ENCODE data around the gene CTNNBIP1. TPM values are rescaled to one million over a fixed set of nuclear protein-coding genes. Genes with fewer than 3 reads are reported as not detected.

The CTNNBIP1 gene
- total and polyA plus RNA-seq, 2 of the 8 experiments (the other 6 are each of a cell fraction or from before 2014, with no cell fraction given): 40.9 to 46.6 TPM

DNA sequence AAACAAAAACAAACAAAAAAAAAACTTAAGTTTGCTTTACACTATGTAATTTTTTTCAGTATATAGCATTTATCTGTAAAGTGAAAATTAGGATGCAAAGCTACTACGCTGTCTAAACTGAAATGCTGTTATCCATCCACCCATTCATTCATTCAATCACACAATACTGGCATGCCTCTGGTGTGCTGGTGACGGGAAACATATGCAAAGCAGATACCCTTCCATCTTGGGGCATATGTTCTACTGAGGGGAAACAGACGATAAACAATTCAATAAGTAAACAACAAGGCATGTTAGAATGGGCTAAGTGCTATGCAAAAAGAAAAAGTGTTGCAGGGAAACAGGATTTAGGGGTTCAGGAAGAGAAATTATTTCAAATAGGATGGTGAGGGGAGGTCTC lies 89.5 kb downstream of the CTNNBIP1 start:
- H2BK15ac ChIP-seq (ENCODE audit: low read length): no peak overlapping the region
- H3K14ac ChIP-seq (ENCODE audit: insufficient read length): no peak overlapping the region
- H2AFZ ChIP-seq (ENCODE audit: low read length): no peak overlapping the region
- no peak overlapping the region for H3K4ac ChIP-seq (replicated peaks; ENCODE audit: insufficient read length, low read depth, low read length)
- H3K4me2 ChIP-seq (ENCODE audit: insufficient read depth in 1 of 2, low read depth in 2 of 2, low read length in 2 of 2): no peak overlapping the region
- peaks cover 7 to 72% of the 10 kb centered on the region in 2 experiments for H3K79me2 ChIP-seq (ENCODE audit: control insufficient read depth in 1 of 2, insufficient read depth in 2 of 2, low read length in 2 of 2)
- H2BK120ac ChIP-seq (replicated peaks; ENCODE audit: low read depth, low read length): no peak overlapping the region
- peaks cover 18% of the 10 kb centered on the region for H3K23me2 ChIP-seq (ENCODE audit: low read depth, low read length)
- H4K91ac ChIP-seq (replicated peaks; ENCODE audit: insufficient read length, low read length): no peak overlapping the region
- H3K27ac ChIP-seq (ENCODE audit: low read depth, low read length): no peak overlapping the region
- no peaks in the 10 kb centered on the region for H3K9me3 ChIP-seq (ENCODE audit: insufficient read depth in 2 of 2, low read depth in 1 of 2, low read length in 1 of 2)
- no peak overlapping the region for H3K56ac ChIP-seq (replicated peaks; ENCODE audit: insufficient read length, low read depth, low read length)
- no peak overlapping the region for H2BK20ac ChIP-seq (ENCODE audit: low read length)
- peaks cover 4 to 20% (median 13%) of the 10 kb centered on the region in 4 experiments for H3K4me1 ChIP-seq (replicated peaks in 1 of 4; ENCODE audit: control insufficient read depth in 3 of 4, insufficient read depth in 4 of 4, low read length in 3 of 4)
- no peak overlapping the region for H4K5ac ChIP-seq (ENCODE audit: insufficient read length, low read depth, low read length)
- no peaks in the 10 kb centered on the region; the same call in none of the 2 replicates for H3K79me1 ChIP-seq (ENCODE audit: low read depth, low read length)
- no peak overlapping the region for H3K4me3 ChIP-seq (ENCODE audit: extremely low read depth in 1 of 4, insufficient read depth in 2 of 4, low read depth in 3 of 4, low read length in 4 of 4)
- POLR2A ChIA-PET (ENCODE audit: partially characterized antibody): interaction anchor here (0.9 kb wide), 1 partner anchor 12 kb away, joined by 3 read pairs; no protein-coding TSS in a partner anchor
- no peak overlapping the region for H2BK12ac ChIP-seq (ENCODE audit: low read depth, low read length)
- 86% methylated on average over 3 of the region's 3 CpGs; no CpG with 5 or more reads in 1 of the 2 experiments for WGBS, 2 experiments (ENCODE audit: extremely low coverage in 1 of 2, insufficient coverage in 1 of 2, insufficient read length in 1 of 2, insufficient replicate concordance in 2 of 2, low coverage in 1 of 2, low lambda C conversion rate in 2 of 2, missing lambda C conversion rate in 1 of 2)
- no peak overlapping the region for H3K23ac ChIP-seq (ENCODE audit: insufficient read length)
- H2BK5ac ChIP-seq (ENCODE audit: low read depth, low read length): no peak overlapping the region
- FAIRE-seq (no peak), DNase-seq (ENCODE audit: low read depth in 1 of 2, low spot score in 2 of 2) (no peak)
- CTCF ChIA-PET (ENCODE audit: partially characterized antibody): interaction anchor here (0.6 to 3.7 kb wide), 4 partner anchors 36 to 275 kb away, joined by 3 to 16 read pairs (median 6); no protein-coding TSS in a partner anchor
- H4K8ac ChIP-seq (ENCODE audit: extremely low read depth, insufficient read depth, low read length): no peak overlapping the region
- no peak overlapping the region for H3K9ac ChIP-seq (replicated peaks in 1 of 4; ENCODE audit: extremely low read depth in 1 of 4, low read depth in 3 of 4, low read length in 3 of 4)
- H3K27me3 ChIP-seq (replicated peaks in 1 of 4; ENCODE audit: control insufficient read depth in 3 of 4, extremely low read depth in 1 of 4, insufficient read depth in 3 of 4, low read length in 3 of 4): peaks cover 0 to 13% (median 12%) of the 10 kb centered on the region in 4 experiments; a peak in 6 of 7 replicates
- no peak overlapping the region for H3K18ac ChIP-seq (ENCODE audit: extremely low read depth, low read length)
- H2AK5ac ChIP-seq (ENCODE audit: low read depth, low read length): no peak overlapping the region
- H3K36me3 ChIP-seq (ENCODE audit: control insufficient read depth in 2 of 4, insufficient read depth in 4 of 4, low read length in 3 of 4): no peaks in the 10 kb centered on the region
- H4K20me1 ChIP-seq (replicated peaks in 1 of 2; ENCODE audit: control insufficient read depth in 1 of 2, insufficient read depth in 2 of 2, low read length in 2 of 2): peaks cover 0 to 6% of the 10 kb centered on the region in 2 experiments
- TF ChIP-seq BCL11A (IDR thresholded peaks at IDR 0.05; ENCODE audit: low read depth in 2 of 2, low read length in 2 of 2) (no peak), USF2 (IDR thresholded peaks at IDR 0.05; ENCODE audit: low read length) (no peak), ZNF274 (IDR thresholded peaks at IDR 0.05; ENCODE audit: borderline replicate concordance, extremely low read depth, low read length) (no peak), POU5F1 (IDR thresholded peaks at IDR 0.05; ENCODE audit: low read depth, low read length) (no peak), CTBP2 (IDR thresholded peaks at IDR 0.05; ENCODE audit: borderline replicate concordance, insufficient read depth, insufficient read length, low read length) (no peak), CBX5 (IDR thresholded peaks at IDR 0.05; ENCODE audit: low read depth, low read length) (no peak), SIN3A (conservative IDR thresholded peaks at IDR 0.05 in 1 of 2, IDR thresholded peaks at IDR 0.05 in 1 of 2; ENCODE audit: low read depth in 1 of 2, low read length in 2 of 2) (no peak), CHD1 (IDR thresholded peaks at IDR 0.05; ENCODE audit: low read depth, low read length) (no peak), JUND (IDR thresholded peaks at IDR 0.05; ENCODE audit: low read length) (no peak)
- TF ChIP-seq, protein P1, sequence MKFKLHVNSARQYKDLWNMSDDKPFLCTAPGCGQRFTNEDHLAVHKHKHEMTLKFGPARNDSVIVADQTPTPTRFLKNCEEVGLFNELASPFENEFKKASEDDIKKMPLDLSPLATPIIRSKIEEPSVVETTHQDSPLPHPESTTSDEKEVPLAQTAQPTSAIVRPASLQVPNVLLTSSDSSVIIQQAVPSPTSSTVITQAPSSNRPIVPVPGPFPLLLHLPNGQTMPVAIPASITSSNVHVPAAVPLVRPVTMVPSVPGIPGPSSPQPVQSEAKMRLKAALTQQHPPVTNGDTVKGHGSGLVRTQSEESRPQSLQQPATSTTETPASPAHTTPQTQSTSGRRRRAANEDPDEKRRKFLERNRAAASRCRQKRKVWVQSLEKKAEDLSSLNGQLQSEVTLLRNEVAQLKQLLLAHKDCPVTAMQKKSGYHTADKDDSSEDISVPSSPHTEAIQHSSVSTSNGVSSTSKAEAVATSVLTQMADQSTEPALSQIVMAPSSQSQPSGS (IDR thresholded peaks at IDR 0.05; ENCODE audit: low read length): no peak
